ENCODE results near the gene PPP2R2B. TPM values are rescaled to one million over a fixed set of nuclear protein-coding genes. Genes with fewer than 3 reads are reported as not detected.

Gene PPP2R2B
- total RNA-seq, 1 donor = not detected

- no peak for TF ChIP-seq CTCF (IDR thresholded peaks at IDR 0.05; ENCODE audit: insufficient read depth, low read length)
- H3K4me3 ChIP-seq (ENCODE audit: low read depth, low read length) = no peak overlapping the region
- no peak for DNase-seq (ENCODE audit: low read depth)
Measured at GRCh38 chr5:146912874-146913273, 34.3 kb upstream of the PPP2R2B start.

- no peak overlapping the region for H3K4me3 ChIP-seq (ENCODE audit: low read depth, low read length)
- TF ChIP-seq CTCF (IDR thresholded peaks at IDR 0.05; ENCODE audit: insufficient read depth, low read length) = no peak
- DNase-seq (ENCODE audit: low read depth) = no peak
Measured at GRCh38 chr5:146910239-146910638, 31.7 kb upstream of the PPP2R2B start.

GRCh38 chr5:146909255-146910068, 30.9 kb upstream of the PPP2R2B start:
- no peak overlapping the region for H3K4me3 ChIP-seq (ENCODE audit: low read depth, low read length)
- no peak for TF ChIP-seq CTCF (IDR thresholded peaks at IDR 0.05; ENCODE audit: insufficient read depth, low read length)
- no peak for DNase-seq (ENCODE audit: low read depth)

GRCh38 chr5:146906803-146907202, 28.2 kb upstream of the PPP2R2B start:
- no peak overlapping the region for H3K4me3 ChIP-seq (ENCODE audit: low read depth, low read length)
- DNase-seq (ENCODE audit: low read depth) = no peak
- TF ChIP-seq CTCF (IDR thresholded peaks at IDR 0.05; ENCODE audit: insufficient read depth, low read length) = no peak

GRCh38 chr5:146904890-146905289, 26.3 kb upstream of the PPP2R2B start:
- TF ChIP-seq CTCF (IDR thresholded peaks at IDR 0.05; ENCODE audit: insufficient read depth, low read length) = no peak
- no peak overlapping the region for H3K4me3 ChIP-seq (ENCODE audit: low read depth, low read length)
- no peak for DNase-seq (ENCODE audit: low read depth)

- H3K4me3 ChIP-seq (ENCODE audit: low read depth, low read length) = no peak overlapping the region
- no peak for DNase-seq (ENCODE audit: low read depth)
- no peak for TF ChIP-seq CTCF (IDR thresholded peaks at IDR 0.05; ENCODE audit: insufficient read depth, low read length)
Measured at GRCh38 chr5:146903789-146904188, 25.2 kb upstream of the PPP2R2B start.

- no peak overlapping the region for H3K4me3 ChIP-seq (ENCODE audit: low read depth, low read length)
- no peak for TF ChIP-seq CTCF (IDR thresholded peaks at IDR 0.05; ENCODE audit: insufficient read depth, low read length)
- DNase-seq (ENCODE audit: low read depth) = no peak
Measured at GRCh38 chr5:146902471-146902870, 23.9 kb upstream of the PPP2R2B start.
